Lung (tissue), 12 donors: ENCODE data around the gene TFDP1. TPM values are rescaled to one million over a fixed set of nuclear protein-coding genes. Genes with fewer than 3 reads are reported as not detected.

Source experiments
- ATAC-seq: fragments of 200-7000 bp; cut with Tn5 transposase; one replicate; pipeline ENCODE4 v1.9.1; 2020; ENCODE audit warnings: moderate number of reproducible peaks; ENCODE audit not compliant: insufficient read depth, low FRiP score
- DNase-seq, 3 donors: peaks; one replicate each; pipeline ENCODE4 v3.0.0-alpha.2; 2013 to 2017
- H3K27ac ChIP-seq, 2 donors: one replicate each; pipeline ENCODE4 v1.5.1; 2013; ENCODE audit warnings: mild to moderate bottlenecking in 2 of 2, moderate library complexity in 2 of 2, control low read depth in 1 of 2, inconsistent platforms in 1 of 2, low read depth in 1 of 2, low read length in 1 of 2
- H3K27me3 ChIP-seq, 3 donors: one replicate each; pipeline ENCODE4 v1.5.1; 2013; ENCODE audit warnings: low read length in 2 of 3; ENCODE audit not compliant: control insufficient read depth in 3 of 3, insufficient read depth in 3 of 3
- H3K36me3 ChIP-seq, 4 donors: one replicate each; pipeline ENCODE4 v1.5.1; 2013; ENCODE audit warnings: low read length in 4 of 4, mild to moderate bottlenecking in 1 of 4, moderate library complexity in 1 of 4; ENCODE audit not compliant: control insufficient read depth in 4 of 4, insufficient read depth in 4 of 4
- H3K4me1 ChIP-seq, 5 donors: one replicate each; pipeline ENCODE4 v1.5.1; 2013; ENCODE audit warnings: low read length in 5 of 5, mild to moderate bottlenecking in 2 of 5, moderate library complexity in 1 of 5; ENCODE audit not compliant: control insufficient read depth in 5 of 5, insufficient read depth in 5 of 5
- H3K4me3 ChIP-seq: one replicate; pipeline ENCODE4 v1.5.1; 2013; ENCODE audit warnings: mild to moderate bottlenecking, control low read depth, moderate library complexity
- H3K9ac ChIP-seq, 2 donors: one replicate each; pipeline ENCODE4 v1.5.1; 2013; ENCODE audit warnings: low read length in 2 of 2, control low read depth in 1 of 2; ENCODE audit not compliant: insufficient read depth in 1 of 2
- H3K9me3 ChIP-seq, 4 donors: one replicate each; pipeline ENCODE4 v1.5.1; 2013; ENCODE audit warnings: low read length in 3 of 4, mild to moderate bottlenecking in 1 of 4, moderate library complexity in 1 of 4; ENCODE audit not compliant: control insufficient read depth in 4 of 4, insufficient read depth in 3 of 4
- WGBS, 2 donors: extraction: QIAGEN DNeasy Blood & Tissue Kit; methylation state at CpG; one replicate each; pipeline ENCODE4 v1.1.7; 2013; 5-methylcytosine and 5-hydroxymethylcytosine counted together
- polyA plus RNA-seq, 2 donors: library from polyadenylated mRNA; stranded (reverse); fragments of 200-250 nt; gene quantifications; one replicate each; pipeline ENCODE4 v1.2.1, GENCODE V29; 2013
- total RNA-seq, 2 donors: library from RNA; depleted of rRNA in 1 of 2; stranded (reverse); fragments of >200 nt in 1 of 2; gene quantifications; one replicate each; pipeline ENCODE4 v1.2.1, GENCODE V29; 2014 to 2021
- TF ChIP-seq, protein P1 (sequence below): IDR thresholded peaks from 2 replicates; pipeline ENCODE4 v1.5.1; 2012; ENCODE audit warnings: mild to moderate bottlenecking; ENCODE audit errors: control extremely low read depth, extremely low read depth
- donor health status: control.
- donor health status: control.
- donor health status: Bipolar disorder and iron deficiency.
- donor health status: healthy.
- donor health status: DM: yes; HTN: yes; CAD: no.

Gene TFDP1
- total and polyA plus RNA-seq, 4 donors: 19.6 to 44.2 (median 40.3) TPM

DNA sequence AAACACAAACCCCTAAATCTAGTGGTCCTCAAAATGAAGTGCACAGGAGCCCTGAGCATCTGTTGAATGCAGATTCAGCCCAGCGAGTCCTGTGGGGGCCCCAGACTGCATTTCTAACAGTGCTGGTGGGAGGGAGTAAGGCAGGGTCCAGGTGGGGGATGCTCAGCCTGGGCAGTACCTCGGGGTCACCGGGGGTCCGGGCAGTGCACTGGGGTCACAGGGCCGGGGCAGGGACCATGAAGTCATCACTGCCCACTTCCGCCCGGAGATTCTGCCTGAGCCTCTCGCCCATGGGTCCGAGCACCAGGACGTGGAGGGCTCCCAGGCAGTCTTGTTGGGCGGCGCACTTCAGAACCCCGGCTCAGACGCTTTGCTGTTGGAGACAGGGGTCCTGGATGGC lies 74.3 kb downstream of the TFDP1 start:
- no peak overlapping the region for H3K9ac ChIP-seq
- TF ChIP-seq, protein P1, sequence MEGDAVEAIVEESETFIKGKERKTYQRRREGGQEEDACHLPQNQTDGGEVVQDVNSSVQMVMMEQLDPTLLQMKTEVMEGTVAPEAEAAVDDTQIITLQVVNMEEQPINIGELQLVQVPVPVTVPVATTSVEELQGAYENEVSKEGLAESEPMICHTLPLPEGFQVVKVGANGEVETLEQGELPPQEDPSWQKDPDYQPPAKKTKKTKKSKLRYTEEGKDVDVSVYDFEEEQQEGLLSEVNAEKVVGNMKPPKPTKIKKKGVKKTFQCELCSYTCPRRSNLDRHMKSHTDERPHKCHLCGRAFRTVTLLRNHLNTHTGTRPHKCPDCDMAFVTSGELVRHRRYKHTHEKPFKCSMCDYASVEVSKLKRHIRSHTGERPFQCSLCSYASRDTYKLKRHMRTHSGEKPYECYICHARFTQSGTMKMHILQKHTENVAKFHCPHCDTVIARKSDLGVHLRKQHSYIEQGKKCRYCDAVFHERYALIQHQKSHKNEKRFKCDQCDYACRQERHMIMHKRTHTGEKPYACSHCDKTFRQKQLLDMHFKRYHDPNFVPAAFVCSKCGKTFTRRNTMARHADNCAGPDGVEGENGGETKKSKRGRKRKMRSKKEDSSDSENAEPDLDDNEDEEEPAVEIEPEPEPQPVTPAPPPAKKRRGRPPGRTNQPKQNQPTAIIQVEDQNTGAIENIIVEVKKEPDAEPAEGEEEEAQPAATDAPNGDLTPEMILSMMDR: no peak
- ATAC-seq (no peak), DNase-seq (peak in 1 of 3 donors; percentile 2)
- no peaks in the 10 kb centered on the region for H3K36me3 ChIP-seq
- no peaks in the 10 kb centered on the region for H3K4me1 ChIP-seq
- no peak overlapping the region for H3K4me3 ChIP-seq
- H3K27ac ChIP-seq: no peak overlapping the region
- peaks cover 0 to 3% (median 0%) of the 10 kb centered on the region in 4 donors for H3K9me3 ChIP-seq
- H3K27me3 ChIP-seq: no peaks in the 10 kb centered on the region
- 72 to 85% methylated on average over 13 to 14 of the region's 14 CpGs for WGBS, 2 donors

- no peaks in the 10 kb centered on the region for H3K4me1 ChIP-seq
- no peak overlapping the region for H3K4me3 ChIP-seq
- H3K9ac ChIP-seq: no peak overlapping the region
- WGBS, 2 donors: 95 to 96% methylated on average over 8 of the region's 8 CpGs
- no peak overlapping the region for H3K27ac ChIP-seq
- ATAC-seq (no peak), DNase-seq (no peak)
- no peaks in the 10 kb centered on the region for H3K36me3 ChIP-seq
- H3K27me3 ChIP-seq: no peaks in the 10 kb centered on the region
- TF ChIP-seq, protein P1: no peak
- H3K9me3 ChIP-seq: peaks cover 0 to 3% (median 0%) of the 10 kb centered on the region in 4 donors
These were observed 74.8 kb downstream of the TFDP1 start for GRCh38 chr13:113659337-113659736.

DNA sequence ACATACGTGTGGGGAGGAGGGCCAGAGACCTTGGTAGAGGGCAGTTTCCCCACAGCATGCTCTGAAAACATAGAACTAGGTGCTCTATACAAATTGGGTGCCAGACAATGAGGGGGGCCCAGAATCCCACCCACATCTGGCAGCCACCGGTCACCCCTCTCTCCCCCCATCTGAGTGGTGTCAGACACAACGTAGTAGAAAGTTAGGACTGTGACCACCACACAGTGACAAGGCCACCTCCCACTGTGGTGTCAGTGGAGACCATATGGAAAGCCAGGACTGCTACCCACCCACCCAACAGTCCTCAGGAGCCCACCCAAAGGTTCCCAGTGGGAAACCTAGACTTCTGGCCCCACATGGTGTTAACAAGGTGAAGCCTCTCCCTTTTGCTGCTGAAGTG lies 75.5 kb downstream of the TFDP1 start:
- H3K36me3 ChIP-seq: no peaks in the 10 kb centered on the region
- DNase-seq: peak in 1 of 3 donors; percentile 3
- peaks cover 0 to 3% (median 0%) of the 10 kb centered on the region in 4 donors for H3K9me3 ChIP-seq
- no peaks in the 10 kb centered on the region for H3K27me3 ChIP-seq
- ATAC-seq: no peak
- no peak overlapping the region for H3K9ac ChIP-seq
- TF ChIP-seq, protein P1: no peak
- H3K4me3 ChIP-seq: no peak overlapping the region
- H3K4me1 ChIP-seq: no peaks in the 10 kb centered on the region
- WGBS, 2 donors: 90 to 93% methylated on average over 3 of the region's 3 CpGs
- H3K27ac ChIP-seq: no peak overlapping the region

- Histone ChIP-seq H3K9ac (no peak overlapping the region), H3K36me3 (no peaks in the 10 kb centered on the region), H3K4me1 (peaks cover 0 to 4% (median 0%) of the 10 kb centered on the region in 5 donors), H3K9me3 (peaks cover 0 to 3% (median 0%) of the 10 kb centered on the region in 4 donors), H3K27me3 (no peaks in the 10 kb centered on the region), H3K27ac (no peak overlapping the region), H3K4me3 (no peak overlapping the region)
- WGBS, 2 donors: 82 to 83% methylated on average over 2 of the region's 2 CpGs
- ATAC-seq: no peak
- no peak for DNase-seq
- TF ChIP-seq, protein P1: no peak
These were observed 77.0 kb downstream of the TFDP1 start for GRCh38 chr13:113661509-113661908.
